Activated CD8-positive, alpha-beta T cell treated with anti-CD3 and anti-CD28 coated beads for 36 hours (primary cell): ENCODE measurements around the gene REN. TPM values are rescaled to one million over a fixed set of nuclear protein-coding genes. Genes with fewer than 3 reads are reported as not detected.

Source experiments
- ATAC-seq: fragments of 200-7000 bp; cut with Tn5 transposase; one replicate; pipeline ENCODE4 v1.10.0; 2021; ENCODE audit warnings: mild to moderate bottlenecking, moderate library complexity
- CTCF ChIA-PET: fragments of 350-600 bp; sonication (Branson Sonifier 250); formaldehyde crosslinking; loops from one replicate; lab custom pipeline; 2021; ENCODE audit warnings: antibody characterized with exemption; lab: Charles Lee
- POLR2A ChIA-PET: fragments of 350-600 bp; sonication (Branson Sonifier 250); formaldehyde crosslinking; loops from one replicate; lab custom pipeline; 2021; ENCODE audit warnings: antibody characterized with exemption; lab: Charles Lee
- DNase-seq: peaks from one replicate; pipeline ENCODE4 v3.0.0-alpha.2; 2020
- H3K27ac Mint-ChIP-seq: one replicate; pipeline ENCODE4 v1.8.0; 2021; ENCODE audit warnings: mild to moderate bottlenecking, mixed read lengths
- H3K27me3 Mint-ChIP-seq: one replicate; pipeline ENCODE4 v1.8.0; 2021; ENCODE audit warnings: mixed read lengths
- H3K36me3 Mint-ChIP-seq: one replicate; pipeline ENCODE4 v1.8.0; 2021; ENCODE audit warnings: low read depth, mixed read lengths
- H3K4me1 Mint-ChIP-seq: one replicate; pipeline ENCODE4 v1.8.0; 2021; ENCODE audit warnings: low read depth, mixed read lengths
- H3K4me3 Mint-ChIP-seq: one replicate; pipeline ENCODE4 v1.8.0; 2021; ENCODE audit warnings: mild to moderate bottlenecking, moderate library complexity, mixed read lengths
- H3K9me3 Mint-ChIP-seq: one replicate; pipeline ENCODE4 v1.8.0; 2021; ENCODE audit warnings: mixed read lengths
- intact Hi-C: fragments of 100-400 bp; cut with micrococcal nuclease; formaldehyde crosslinking; loops from one replicate; pipeline ENCODE4 v1.10.0; 2022
- total RNA-seq, 2 experiments: library from RNA; stranded (reverse); gene quantifications; one replicate each; pipeline ENCODE4 v1.2.3, GENCODE V29; 2021
- TF ChIP-seq, protein P1 (sequence below): fragments of 200-600 bp; IDR thresholded peaks from one replicate; pipeline ENCODE4 v1.8.0; 2022; ENCODE audit warnings: antibody characterized with exemption, mild to moderate bottlenecking

Gene REN
- total RNA-seq, 2 experiments from 2014 or later, result not detected

DNA sequence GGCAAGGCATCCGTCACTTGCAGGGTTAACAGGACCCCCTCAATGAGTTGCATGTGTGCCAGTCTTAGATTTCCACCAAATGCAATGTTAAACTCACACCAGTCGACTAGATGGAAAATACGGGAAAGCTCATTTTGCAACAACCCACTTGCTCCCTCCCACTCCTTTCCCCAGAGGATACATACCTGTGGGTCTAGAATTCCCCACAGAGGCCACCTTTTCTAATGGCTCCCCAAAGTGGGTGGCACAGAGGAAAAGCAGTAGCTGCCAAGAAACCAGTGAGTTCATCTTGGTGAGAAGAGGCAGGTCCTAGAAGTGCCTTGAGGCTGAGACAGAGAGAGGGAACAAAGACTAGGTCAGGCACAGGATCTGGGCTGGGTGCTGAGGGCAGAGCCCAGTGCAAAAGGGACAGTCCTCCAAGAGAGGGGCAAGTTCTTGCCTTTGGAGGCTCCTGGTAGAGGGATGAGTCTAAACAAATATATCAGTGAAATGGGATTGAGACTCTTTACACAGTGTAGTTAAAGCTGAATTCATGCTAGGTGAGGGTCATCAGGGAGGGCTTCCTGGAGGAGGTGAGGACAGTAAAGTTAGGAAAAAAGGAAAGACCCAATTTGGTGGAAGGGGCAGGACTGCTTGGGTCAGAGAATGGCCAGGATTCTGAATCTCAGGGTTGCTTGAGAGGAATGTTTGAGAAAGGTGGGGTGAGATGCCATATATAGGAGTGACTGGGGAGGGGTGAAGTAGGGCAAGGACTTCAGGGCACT is 26.6 kb upstream of the REN start:
- no peak overlapping the region for H3K4me3 Mint-ChIP-seq
- no peak for DNase-seq
- TF ChIP-seq, protein P1, sequence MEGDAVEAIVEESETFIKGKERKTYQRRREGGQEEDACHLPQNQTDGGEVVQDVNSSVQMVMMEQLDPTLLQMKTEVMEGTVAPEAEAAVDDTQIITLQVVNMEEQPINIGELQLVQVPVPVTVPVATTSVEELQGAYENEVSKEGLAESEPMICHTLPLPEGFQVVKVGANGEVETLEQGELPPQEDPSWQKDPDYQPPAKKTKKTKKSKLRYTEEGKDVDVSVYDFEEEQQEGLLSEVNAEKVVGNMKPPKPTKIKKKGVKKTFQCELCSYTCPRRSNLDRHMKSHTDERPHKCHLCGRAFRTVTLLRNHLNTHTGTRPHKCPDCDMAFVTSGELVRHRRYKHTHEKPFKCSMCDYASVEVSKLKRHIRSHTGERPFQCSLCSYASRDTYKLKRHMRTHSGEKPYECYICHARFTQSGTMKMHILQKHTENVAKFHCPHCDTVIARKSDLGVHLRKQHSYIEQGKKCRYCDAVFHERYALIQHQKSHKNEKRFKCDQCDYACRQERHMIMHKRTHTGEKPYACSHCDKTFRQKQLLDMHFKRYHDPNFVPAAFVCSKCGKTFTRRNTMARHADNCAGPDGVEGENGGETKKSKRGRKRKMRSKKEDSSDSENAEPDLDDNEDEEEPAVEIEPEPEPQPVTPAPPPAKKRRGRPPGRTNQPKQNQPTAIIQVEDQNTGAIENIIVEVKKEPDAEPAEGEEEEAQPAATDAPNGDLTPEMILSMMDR, result no peak
- no peak for ATAC-seq
- no peaks in the 10 kb centered on the region for H3K36me3 Mint-ChIP-seq
- H3K4me1 Mint-ChIP-seq, result peaks cover 29% of the 10 kb centered on the region
- H3K27ac Mint-ChIP-seq, result no peak overlapping the region
- CTCF ChIA-PET, result interaction anchor here (1.0 to 6.3 kb wide), 5 partner anchors 14 to 206 kb away, joined by 3 to 44 read pairs (median 4); no protein-coding TSS in a partner anchor
- H3K27me3 Mint-ChIP-seq, result peaks cover 22% of the 10 kb centered on the region
- POLR2A ChIA-PET, result interaction anchor here (0.6 kb wide), 2 partner anchors 508 to 949 kb away, joined by 3 read pairs; no protein-coding TSS in a partner anchor
- H3K9me3 Mint-ChIP-seq, result no peaks in the 10 kb centered on the region
- intact Hi-C loops, result no loop called here

DNA sequence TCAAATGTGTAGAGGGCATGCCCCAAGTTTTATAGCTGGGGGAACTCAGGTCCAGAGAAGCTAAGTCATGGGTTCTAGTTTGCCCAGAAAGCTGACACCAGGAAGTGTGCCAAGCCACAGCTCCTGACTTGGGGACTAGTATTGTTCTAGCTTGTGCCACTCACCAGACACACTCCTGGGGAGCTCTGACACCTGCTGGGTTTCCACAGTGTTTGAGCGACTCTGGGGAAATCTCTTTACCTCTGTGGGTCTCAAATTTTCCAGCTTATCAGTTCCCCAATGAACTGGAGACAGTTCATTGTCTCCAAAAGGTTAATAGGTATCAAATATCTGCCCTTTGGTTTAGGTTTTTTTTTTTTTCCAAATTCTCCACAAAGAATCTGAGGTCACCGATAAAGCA is 25.9 kb upstream of the REN start:
- intact Hi-C loops, result no loop called here
- H3K27me3 Mint-ChIP-seq, result peaks cover 30% of the 10 kb centered on the region
- ATAC-seq (no peak), DNase-seq (no peak)
- no peak overlapping the region for H3K27ac Mint-ChIP-seq
- H3K36me3 Mint-ChIP-seq, result no peaks in the 10 kb centered on the region
- TF ChIP-seq, protein P1, result no peak
- ChIA-PET POLR2A (interaction anchor here (0.6 to 0.9 kb wide), 2 partner anchors 9 to 291 kb away, joined by 3 read pairs; no protein-coding TSS in a partner anchor), CTCF (interaction anchor here (1.0 to 6.3 kb wide), 5 partner anchors 15 to 206 kb away, joined by 3 to 44 read pairs (median 4); no protein-coding TSS in a partner anchor)
- no peaks in the 10 kb centered on the region for H3K9me3 Mint-ChIP-seq
- no peak overlapping the region for H3K4me3 Mint-ChIP-seq
- H3K4me1 Mint-ChIP-seq, result peaks cover 29% of the 10 kb centered on the region

DNA sequence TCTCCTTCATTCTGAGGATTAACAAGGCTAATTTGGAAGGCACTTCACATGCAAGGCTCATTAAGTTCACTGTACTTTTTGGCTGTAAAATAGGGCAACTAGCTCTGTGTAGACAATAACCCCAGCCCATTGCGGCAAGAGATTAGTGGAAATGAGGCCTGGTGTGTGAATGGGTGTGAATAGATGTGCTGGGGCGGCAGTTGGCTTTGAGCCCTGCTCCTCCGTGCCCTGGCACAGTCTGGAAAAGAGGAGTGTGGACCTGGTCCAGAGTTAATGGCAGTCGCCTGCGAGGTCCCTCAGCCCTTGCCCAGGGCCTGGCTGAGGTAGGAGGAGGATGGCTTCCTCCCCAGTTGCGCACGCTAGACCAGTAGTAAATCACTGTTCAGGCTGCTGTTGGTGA is 25.3 kb upstream of the REN start:
- Mint-ChIP-seq H3K27ac (no peak overlapping the region), H3K36me3 (no peaks in the 10 kb centered on the region), H3K27me3 (peaks cover 31% of the 10 kb centered on the region), H3K4me3 (no peak overlapping the region), H3K4me1 (peaks cover 29% of the 10 kb centered on the region), H3K9me3 (no peaks in the 10 kb centered on the region)
- TF ChIP-seq, protein P1, result no peak
- DNase-seq, result no peak
- no peak for ATAC-seq
- ChIA-PET POLR2A (interaction anchor here (0.6 to 0.9 kb wide), 2 partner anchors 9 to 291 kb away, joined by 3 read pairs; no protein-coding TSS in a partner anchor), CTCF (interaction anchor here (1.2 to 6.3 kb wide), 6 partner anchors 11 to 172 kb away, joined by 3 to 44 read pairs (median 4); no protein-coding TSS in a partner anchor)
- intact Hi-C loops, result no loop called here

DNA sequence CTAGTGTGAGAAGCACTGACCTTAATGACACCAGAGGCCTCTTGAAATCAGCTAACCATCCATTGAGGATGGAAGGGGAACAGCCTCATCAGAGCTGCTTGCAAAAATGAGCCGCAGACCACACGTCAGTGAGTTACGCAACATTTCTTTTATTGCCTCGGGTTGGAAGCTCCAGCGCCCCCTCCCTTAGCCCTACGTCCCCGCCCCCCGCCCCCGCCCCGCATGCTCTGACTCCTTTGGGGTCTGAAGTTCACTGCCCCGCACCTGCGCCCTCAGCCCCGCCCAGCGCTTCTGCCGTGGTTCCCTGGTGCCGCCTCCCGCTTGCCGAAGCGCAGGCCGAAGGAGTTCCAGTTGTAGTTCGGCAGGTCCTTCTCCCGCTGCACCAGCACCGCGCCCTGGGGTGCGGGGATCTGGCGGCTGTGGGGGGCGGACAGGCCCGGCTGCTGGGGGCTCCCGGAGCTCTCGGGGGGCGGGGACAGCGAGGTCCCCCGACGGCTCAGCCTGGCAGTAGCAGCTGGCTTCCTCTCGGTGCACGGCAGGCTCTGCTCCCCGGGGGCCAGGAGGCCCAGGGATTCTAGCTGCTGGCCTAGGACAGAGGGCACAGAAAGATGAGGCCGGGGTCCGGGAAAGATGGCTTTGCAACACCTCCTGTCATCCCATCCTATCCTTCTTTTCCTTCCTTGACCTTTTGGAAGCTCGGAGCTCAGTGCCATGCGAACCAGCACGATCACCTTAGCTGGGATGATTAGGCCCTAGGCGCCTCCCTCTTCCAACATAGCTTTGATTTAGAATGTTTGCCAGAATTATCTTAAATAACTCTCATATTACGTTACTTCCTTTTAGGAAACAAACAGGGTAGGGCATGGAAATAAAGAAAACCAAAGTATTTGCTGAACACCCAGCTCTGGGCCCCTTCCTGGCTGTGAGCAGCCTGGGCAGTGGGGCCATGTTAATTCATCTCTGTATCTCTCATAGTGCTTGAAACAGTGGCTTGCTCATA is 24.4 kb upstream of the REN start:
- ChIA-PET CTCF (interaction anchor here (1.1 to 6.3 kb wide), 8 partner anchors 12 to 1063 kb away, joined by 3 to 44 read pairs (median 4); partner anchors contain the start of gene ADORA1), POLR2A (interaction anchor here (1.0 kb wide), 1 partner anchor 9 kb away, joined by 3 read pairs; no protein-coding TSS in a partner anchor)
- H3K27ac Mint-ChIP-seq, result no peak overlapping the region
- TF ChIP-seq, protein P1, result no peak
- ATAC-seq, result peak; percentile 72
- intact Hi-C loops, result no loop called here
- H3K4me1 Mint-ChIP-seq, result peaks cover 29% of the 10 kb centered on the region
- H3K9me3 Mint-ChIP-seq, result no peaks in the 10 kb centered on the region
- DNase-seq, result peak; percentile 63
- H3K4me3 Mint-ChIP-seq, result no peak overlapping the region
- H3K36me3 Mint-ChIP-seq, result no peaks in the 10 kb centered on the region
- H3K27me3 Mint-ChIP-seq, result peaks cover 31% of the 10 kb centered on the region
